Left hindlimb (tissue), 1 donor: ENCODE measurements around the gene WIPF3.
"Not testable (repeated sequence)": the region's sequence is repeated elsewhere in the genome, so short reads cannot be mapped to it uniquely, and the experiment has no call there.

Experiments used
- DNase-seq: peaks from one replicate; pipeline ENCODE4 v3.0.0-alpha.2; 2018

WIPF3 gene

GRCh38 chr7:29957521-29958310, 151.4 kb downstream of the WIPF3 start:
- DNase-seq, result no peak

- no peak for DNase-seq
Measured at GRCh38 chr7:29958667-29959358, 152.5 kb downstream of the WIPF3 start.

GRCh38 chr7:29961611-29962010, 155.3 kb downstream of the WIPF3 start:
- DNase-seq, result not testable (repeated sequence)

GRCh38 chr7:29962035-29962434, 155.7 kb downstream of the WIPF3 start:
- DNase-seq, result no peak

GRCh38 chr7:29965030-29965429, 158.7 kb downstream of the WIPF3 start:
- no peak for DNase-seq
